ENCODE data around the gene PHYHD1.

PHYHD1 gene

GRCh38 chr9:128901379-128901778, 19.4 kb upstream of the PHYHD1 start:
- no peak for DNase-seq (ENCODE audit: low read depth in 2 of 3, low spot score in 2 of 3)

- no peak for DNase-seq (ENCODE audit: low read depth in 2 of 3, low spot score in 2 of 3)
These were observed 19.0 kb upstream of the PHYHD1 start for GRCh38 chr9:128901822-128902221.

GRCh38 chr9:128902351-128903078, 18.3 kb upstream of the PHYHD1 start:
- DNase-seq (ENCODE audit: low read depth in 2 of 3, low spot score in 2 of 3) = peak; percentile 60 to 75 (median 65)

GRCh38 chr9:128903079-128903461, 17.7 kb upstream of the PHYHD1 start:
- no peak for DNase-seq (ENCODE audit: low read depth in 2 of 3, low spot score in 2 of 3)

GRCh38 chr9:128903871-128904620, 16.7 kb upstream of the PHYHD1 start:
- DNase-seq (ENCODE audit: low read depth in 2 of 3, low spot score in 2 of 3) = no peak

GRCh38 chr9:128905964-128906363, 14.8 kb upstream of the PHYHD1 start:
- no peak for DNase-seq (ENCODE audit: low read depth in 2 of 3, low spot score in 2 of 3)

- DNase-seq (ENCODE audit: low read depth in 2 of 3, low spot score in 2 of 3) = no peak
These were observed 14.0 kb upstream of the PHYHD1 start for GRCh38 chr9:128906741-128907140.

- no peak for DNase-seq (ENCODE audit: low read depth in 2 of 3, low spot score in 2 of 3)
These were observed 12.4 kb upstream of the PHYHD1 start for GRCh38 chr9:128908372-128908771.

GRCh38 chr9:128909859-128910258, 10.9 kb upstream of the PHYHD1 start:
- DNase-seq (ENCODE audit: low read depth in 2 of 3, low spot score in 2 of 3) = no peak

- DNase-seq (ENCODE audit: low read depth in 2 of 3, low spot score in 2 of 3) = no peak
These were observed 9.9 kb upstream of the PHYHD1 start for GRCh38 chr9:128910906-128911305.

GRCh38 chr9:128911529-128912035, 9.2 kb upstream of the PHYHD1 start:
- DNase-seq (ENCODE audit: low read depth in 2 of 3, low spot score in 2 of 3) = no peak

- no peak for DNase-seq (ENCODE audit: low read depth in 2 of 3, low spot score in 2 of 3)
These were observed 8.4 kb upstream of the PHYHD1 start for GRCh38 chr9:128912270-128912853.

GRCh38 chr9:128913048-128913900, 7.5 kb upstream of the PHYHD1 start:
- no peak for DNase-seq (ENCODE audit: low read depth in 2 of 3, low spot score in 2 of 3)

- DNase-seq (ENCODE audit: low read depth in 2 of 3, low spot score in 2 of 3) = no peak
These were observed 6.6 kb upstream of the PHYHD1 start for GRCh38 chr9:128913995-128914772.

- DNase-seq (ENCODE audit: low read depth in 2 of 3, low spot score in 2 of 3) = no peak
These were observed 4.6 kb upstream of the PHYHD1 start for GRCh38 chr9:128916204-128916603.

- no peak for DNase-seq (ENCODE audit: low read depth in 2 of 3, low spot score in 2 of 3)
These were observed 4.0 kb upstream of the PHYHD1 start for GRCh38 chr9:128916745-128917144.

GRCh38 chr9:128917151-128917849, 3.5 kb upstream of the PHYHD1 start:
- no peak for DNase-seq (ENCODE audit: low read depth in 2 of 3, low spot score in 2 of 3)

GRCh38 chr9:128918921-128919320, 1.9 kb upstream of the PHYHD1 start:
- DNase-seq (ENCODE audit: low read depth in 2 of 3, low spot score in 2 of 3) = no peak

- DNase-seq (ENCODE audit: low read depth in 2 of 3, low spot score in 2 of 3) = no peak
These were observed 1.2 kb upstream of the PHYHD1 start for GRCh38 chr9:128919402-128920089.

Data from activated CD8-positive, alpha-beta memory T cell treated with anti-CD3 and anti-CD28 coated beads for 48 hours (primary cell).